Activated effector memory CD4-positive, alpha-beta T cell treated with anti-CD3 and anti-CD28 coated beads, Interleukin-2, amount 50 U/mL, for 16 hours (primary cell): Measurements from ENCODE around the gene C1R.

Experiments used
- DNase-seq: peaks from one replicate; pipeline ENCODE4 v3.0.0-alpha.2; 2020

Gene C1R

GRCh38 chr12:7118881-7119280 lies 26.6 kb upstream of the C1R start:
- peak; percentile 22 for DNase-seq

GRCh38 chr12:7117670-7118069 lies 25.4 kb upstream of the C1R start:
- DNase-seq = peak; percentile 25

GRCh38 chr12:7116916-7117315 lies 24.7 kb upstream of the C1R start:
- DNase-seq = peak; percentile 50

- DNase-seq = peak; percentile 10
These were observed 24.0 kb upstream of the C1R start for GRCh38 chr12:7116196-7116595.

- no peak for DNase-seq
These were observed 22.6 kb upstream of the C1R start for GRCh38 chr12:7114851-7115250.

GRCh38 chr12:7114008-7114407 lies 21.8 kb upstream of the C1R start:
- DNase-seq = peak; percentile 60

- DNase-seq = peak; percentile 73
These were observed 21.2 kb upstream of the C1R start for GRCh38 chr12:7113389-7113871.

- no peak for DNase-seq
These were observed 19.8 kb upstream of the C1R start for GRCh38 chr12:7112041-7112440.

GRCh38 chr12:7110661-7111060 lies 18.4 kb upstream of the C1R start:
- DNase-seq = no peak

- DNase-seq = no peak
These were observed 17.3 kb upstream of the C1R start for GRCh38 chr12:7109572-7109920.

- DNase-seq = peak; percentile 95
These were observed 16.7 kb upstream of the C1R start, which contains the start of gene C1RL for GRCh38 chr12:7108796-7109571. Gene C1RL, minus strand, starts transcription at chr12:7109214. Its CDS starts 34 bp downstream, at chr12:7109180.

GRCh38 chr12:7108003-7108795 lies 16.0 kb upstream of the C1R start:
- peak; percentile 90 for DNase-seq

GRCh38 chr12:7107636-7108002 lies 15.4 kb upstream of the C1R start:
- no peak for DNase-seq

- peak; percentile 48 for DNase-seq
These were observed 14.9 kb upstream of the C1R start for GRCh38 chr12:7107181-7107580.

GRCh38 chr12:7106082-7106481 lies 13.8 kb upstream of the C1R start:
- DNase-seq = no peak

GRCh38 chr12:7103837-7104584 lies 11.8 kb upstream of the C1R start:
- DNase-seq = no peak

GRCh38 chr12:7102582-7102981 lies 10.3 kb upstream of the C1R start:
- no peak for DNase-seq

- peak; percentile 38 for DNase-seq
These were observed 9.5 kb upstream of the C1R start for GRCh38 chr12:7101694-7102131.

- DNase-seq = peak; percentile 19
These were observed 8.9 kb upstream of the C1R start for GRCh38 chr12:7101047-7101693.

- peak; percentile 1 for DNase-seq
These were observed 8.0 kb upstream of the C1R start for GRCh38 chr12:7100239-7100638.

- DNase-seq = peak; percentile 43
These were observed 7.2 kb upstream of the C1R start for GRCh38 chr12:7099290-7099996.

- DNase-seq = peak; percentile 60
These were observed 4.7 kb upstream of the C1R start for GRCh38 chr12:7096979-7097378.
